Tibial nerve (tissue), 4 donors: Measurements from ENCODE around the gene DHX8. TPM values are rescaled to one million over a fixed set of nuclear protein-coding genes. Genes with fewer than 3 reads are reported as not detected.

Experiments
- DNase-seq, 2 donors: peaks; one replicate each; pipeline ENCODE4 v3.0.0-alpha.2; 2019; ENCODE audit warnings: low spot score in 2 of 2
- H3K27ac ChIP-seq, 4 donors: fragments of 200-600 bp; sonication (generic) in 3 of 4; one replicate each; pipeline ENCODE4 v1.5.1; 2017 to 2019; ENCODE audit warnings: mild to moderate bottlenecking in 1 of 4
- H3K27me3 ChIP-seq, 2 donors: fragments of 200-600 bp; sonication (generic) in 1 of 2; one replicate each; pipeline versions ENCODE4 v1.5.1 to v1.6.0; 2017 to 2019
- H3K36me3 ChIP-seq, 3 donors: fragments of 200-600 bp; sonication (generic); one replicate each; pipeline ENCODE4 v1.5.1; 2018 to 2019
- H3K4me1 ChIP-seq, 4 donors: fragments of 200-600 bp; sonication (generic) in 3 of 4; one replicate each; pipeline ENCODE4 v1.5.1; 2017 to 2019
- H3K4me3 ChIP-seq, 4 donors: fragments of 200-600 bp; sonication (generic) in 3 of 4; one replicate each; pipeline ENCODE4 v1.5.1; 2017 to 2019; ENCODE audit warnings: mild to moderate bottlenecking in 1 of 4, moderate library complexity in 1 of 4
- H3K9me3 ChIP-seq, 4 donors: fragments of 200-600 bp; sonication (generic) in 3 of 4; one replicate each; pipeline ENCODE4 v1.5.1; 2017 to 2019
- EP300 ChIP-seq, 2 donors: sonication (generic); formaldehyde crosslinking; IDR thresholded peaks; one replicate each; pipeline ENCODE4 v1.6.1; 2017; ENCODE audit warnings: antibody characterized with exemption in 2 of 2, mild to moderate bottlenecking in 1 of 2
- POLR2A ChIP-seq, 2 donors: fragments of 450-650 bp; IDR thresholded peaks; one replicate each; pipeline ENCODE4 v1.6.1; 2017; ENCODE audit warnings: antibody characterized with exemption in 2 of 2, mild to moderate bottlenecking in 2 of 2, moderate library complexity in 2 of 2
- WGBS, 2 donors: methylation state at CpG; one replicate each; pipeline ENCODE4 v1.1.5; 2018; 5-methylcytosine and 5-hydroxymethylcytosine counted together
- total RNA-seq, 4 donors: library from RNA; depleted of rRNA; stranded (reverse); fragments of >200 nt; gene quantifications; one replicate each; pipeline ENCODE4 v1.1.0, GENCODE V29; 2016
- TF ChIP-seq, protein P1 (sequence below), 5 experiments: fragments of 200-600 bp in 3 of 5; fragments of 450-650 bp in 2 of 5; sonication (generic) in 3 of 5; IDR thresholded peaks; one replicate each; pipeline ENCODE4 v1.5.1; 2016 to 2019; ENCODE audit warnings: antibody characterized with exemption in 5 of 5, mild to moderate bottlenecking in 3 of 5, moderate library complexity in 2 of 5

Gene DHX8
- 10 to 100 TPM; 35.2 to 57.9 (median 40.7) TPM for total RNA-seq

- H3K4me3 ChIP-seq: peak within 1 kb of the TSS; percentile 69 to 85 (median 74)
- peak; percentile 17 to 66 for TF ChIP-seq POLR2A (IDR thresholded peaks at IDR 0.05)
- TF ChIP-seq EP300 (IDR thresholded peaks at IDR 0.05): peak; percentile 93 to 98
- TF ChIP-seq, protein P1, sequence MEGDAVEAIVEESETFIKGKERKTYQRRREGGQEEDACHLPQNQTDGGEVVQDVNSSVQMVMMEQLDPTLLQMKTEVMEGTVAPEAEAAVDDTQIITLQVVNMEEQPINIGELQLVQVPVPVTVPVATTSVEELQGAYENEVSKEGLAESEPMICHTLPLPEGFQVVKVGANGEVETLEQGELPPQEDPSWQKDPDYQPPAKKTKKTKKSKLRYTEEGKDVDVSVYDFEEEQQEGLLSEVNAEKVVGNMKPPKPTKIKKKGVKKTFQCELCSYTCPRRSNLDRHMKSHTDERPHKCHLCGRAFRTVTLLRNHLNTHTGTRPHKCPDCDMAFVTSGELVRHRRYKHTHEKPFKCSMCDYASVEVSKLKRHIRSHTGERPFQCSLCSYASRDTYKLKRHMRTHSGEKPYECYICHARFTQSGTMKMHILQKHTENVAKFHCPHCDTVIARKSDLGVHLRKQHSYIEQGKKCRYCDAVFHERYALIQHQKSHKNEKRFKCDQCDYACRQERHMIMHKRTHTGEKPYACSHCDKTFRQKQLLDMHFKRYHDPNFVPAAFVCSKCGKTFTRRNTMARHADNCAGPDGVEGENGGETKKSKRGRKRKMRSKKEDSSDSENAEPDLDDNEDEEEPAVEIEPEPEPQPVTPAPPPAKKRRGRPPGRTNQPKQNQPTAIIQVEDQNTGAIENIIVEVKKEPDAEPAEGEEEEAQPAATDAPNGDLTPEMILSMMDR (IDR thresholded peaks at IDR 0.05): peak; percentile 99 to 100 (median 100)
- H3K27ac ChIP-seq: peak within 1 kb of the TSS; percentile 75 to 89 (median 85)
- H3K9me3 ChIP-seq: no peaks in the 10 kb centered on the region
- H3K4me1 ChIP-seq: peaks cover 2 to 48% (median 10%) of the 10 kb centered on the region in 4 donors
- no peaks in the 10 kb centered on the region for H3K36me3 ChIP-seq
- peak; percentile 97 to 99 for DNase-seq
- 1% methylated on average over 43 to 51 of the region's 51 CpGs for WGBS, 2 donors
- H3K27me3 ChIP-seq: no peaks in the 10 kb centered on the region
Measured at GRCh38 chr17:43483674-43484551, at the start of gene DHX8. Gene DHX8 (plus strand): TSS chr17:43483975. CDS start chr17:43484038, 63 bp downstream.

- no peak overlapping the region for H3K27ac ChIP-seq
- no peaks in the 10 kb centered on the region for H3K36me3 ChIP-seq
- WGBS, 2 donors: 77 to 81% methylated on average over 4 of the region's 4 CpGs
- no peaks in the 10 kb centered on the region for H3K27me3 ChIP-seq
- DNase-seq: no peak
- peaks cover 0 to 21% (median 2%) of the 10 kb centered on the region in 4 donors for H3K4me1 ChIP-seq
- no peak overlapping the region for H3K4me3 ChIP-seq
- TF ChIP-seq POLR2A (IDR thresholded peaks at IDR 0.05): no peak
- TF ChIP-seq, protein P1 (IDR thresholded peaks at IDR 0.05): no peak
- TF ChIP-seq EP300 (IDR thresholded peaks at IDR 0.05): no peak
- no peaks in the 10 kb centered on the region for H3K9me3 ChIP-seq
Measured at GRCh38 chr17:43434902-43435319, 48.9 kb upstream of the DHX8 start.

DNA sequence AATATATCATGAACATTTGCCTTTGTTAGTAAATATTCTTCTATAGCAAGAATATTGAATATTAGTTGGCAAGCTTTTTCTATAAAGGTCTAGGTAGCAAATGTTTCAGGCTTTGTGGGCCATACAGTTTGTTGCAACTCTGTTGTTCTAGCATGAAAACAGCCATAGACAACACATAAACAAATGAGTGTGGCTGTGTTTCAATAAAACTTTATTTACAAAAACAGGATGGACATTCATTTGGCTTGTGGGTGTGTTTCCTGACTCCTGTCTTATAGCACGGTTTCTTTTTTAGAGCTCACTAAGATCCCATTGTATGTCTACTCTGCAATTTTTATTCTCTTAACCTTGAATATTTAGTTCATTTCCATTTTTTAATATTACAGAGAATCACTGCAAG is 46.0 kb upstream of the DHX8 start:
- Histone ChIP-seq H3K27me3 (no peaks in the 10 kb centered on the region), H3K4me3 (no peak overlapping the region), H3K9me3 (no peaks in the 10 kb centered on the region), H3K36me3 (no peaks in the 10 kb centered on the region), H3K4me1 (peaks cover 0 to 6% (median 0%) of the 10 kb centered on the region in 4 donors), H3K27ac (no peak overlapping the region)
- TF ChIP-seq EP300 (IDR thresholded peaks at IDR 0.05) (no peak), POLR2A (IDR thresholded peaks at IDR 0.05) (no peak)
- TF ChIP-seq, protein P1 (IDR thresholded peaks at IDR 0.05): no peak
- whole genome bisulfite sequencing, 2 donors: 64 to 79% methylated on average over 1 of the region's 1 CpG
- DNase-seq: no peak

GRCh38 chr17:43438626-43439025 is 45.1 kb upstream of the DHX8 start:
- TF ChIP-seq, protein P1 (IDR thresholded peaks at IDR 0.05): no peak
- TF ChIP-seq POLR2A (IDR thresholded peaks at IDR 0.05) (no peak), EP300 (IDR thresholded peaks at IDR 0.05) (no peak)
- Histone ChIP-seq H3K27ac (no peak overlapping the region), H3K9me3 (no peaks in the 10 kb centered on the region), H3K4me1 (peaks cover 0 to 3% (median 0%) of the 10 kb centered on the region in 4 donors), H3K27me3 (no peaks in the 10 kb centered on the region), H3K4me3 (no peak overlapping the region), H3K36me3 (no peaks in the 10 kb centered on the region)
- 65 to 75% methylated on average over 5 of the region's 5 CpGs for WGBS, 2 donors
- no peak for DNase-seq

GRCh38 chr17:43439041-43439440 is 44.7 kb upstream of the DHX8 start:
- WGBS, 2 donors: 50 to 69% methylated on average over 1 of the region's 1 CpG
- no peaks in the 10 kb centered on the region for H3K9me3 ChIP-seq
- TF ChIP-seq POLR2A (IDR thresholded peaks at IDR 0.05): no peak
- TF ChIP-seq, protein P1 (IDR thresholded peaks at IDR 0.05): no peak
- TF ChIP-seq EP300 (IDR thresholded peaks at IDR 0.05): no peak
- H3K27me3 ChIP-seq: no peaks in the 10 kb centered on the region
- H3K36me3 ChIP-seq: no peaks in the 10 kb centered on the region
- peaks cover 0 to 3% (median 0%) of the 10 kb centered on the region in 4 donors for H3K4me1 ChIP-seq
- no peak for DNase-seq
- H3K4me3 ChIP-seq: no peak overlapping the region
- H3K27ac ChIP-seq: no peak overlapping the region
